IPS-NIHi7 (cell line): ENCODE data around the gene NCAM1.
A peak's percentile ranks its signal among the peaks of the same experiment; 100 is the strongest.

ENCODE experiments used
- DNase-seq: peaks from one replicate; pipeline ENCODE4 v3.0.0; 2012; ENCODE audit warnings: mixed read lengths; ENCODE audit errors: extremely low spot score

Gene NCAM1

GRCh38 chr11:113199866-113200265 is 238.6 kb downstream of the NCAM1 start:
- DNase-seq = no peak

GRCh38 chr11:113201054-113201818 is 240.0 kb downstream of the NCAM1 start:
- peak; percentile 33 for DNase-seq

GRCh38 chr11:113202431-113202830 is 241.2 kb downstream of the NCAM1 start:
- DNase-seq = no peak

- DNase-seq = no peak
Observed at GRCh38 chr11:113203141-113203753, 242.0 kb downstream of the NCAM1 start.

- no peak for DNase-seq
Observed at GRCh38 chr11:113204280-113204679, 243.1 kb downstream of the NCAM1 start.

- DNase-seq = no peak
Observed at GRCh38 chr11:113213549-113213948, 252.3 kb downstream of the NCAM1 start.

- DNase-seq = no peak
Observed at GRCh38 chr11:113222241-113222640, 261.0 kb downstream of the NCAM1 start.

GRCh38 chr11:113234888-113235287 is 273.7 kb downstream of the NCAM1 start:
- DNase-seq = no peak

GRCh38 chr11:113237261-113237660 is 276.0 kb downstream of the NCAM1 start:
- no peak for DNase-seq

GRCh38 chr11:113238721-113239120 is 277.5 kb downstream of the NCAM1 start:
- DNase-seq = no peak

GRCh38 chr11:113240389-113240788 is 279.2 kb downstream of the NCAM1 start:
- no peak for DNase-seq

GRCh38 chr11:113240790-113241635 is 279.8 kb downstream of the NCAM1 start:
- peak; percentile 29 for DNase-seq

GRCh38 chr11:113241636-113242054 is 280.4 kb downstream of the NCAM1 start:
- DNase-seq = no peak

- DNase-seq = no peak
Observed at GRCh38 chr11:113242060-113242459, 280.8 kb downstream of the NCAM1 start.

GRCh38 chr11:113242767-113243397 is 281.7 kb downstream of the NCAM1 start:
- DNase-seq = no peak

GRCh38 chr11:113243696-113244095 is 282.5 kb downstream of the NCAM1 start:
- DNase-seq = no peak

- no peak for DNase-seq
Observed at GRCh38 chr11:113245216-113245615, 284.0 kb downstream of the NCAM1 start.

- DNase-seq = no peak
Observed at GRCh38 chr11:113247221-113247620, 286.0 kb downstream of the NCAM1 start.

GRCh38 chr11:113247966-113248365 is 286.7 kb downstream of the NCAM1 start:
- no peak for DNase-seq

GRCh38 chr11:113248702-113249490 is 287.7 kb downstream of the NCAM1 start:
- no peak for DNase-seq

GRCh38 chr11:113249491-113249763 is 288.2 kb downstream of the NCAM1 start:
- DNase-seq = no peak
